A673 (cell line): ENCODE data around the gene MYO18B. TPM values are rescaled to one million over a fixed set of nuclear protein-coding genes. Genes with fewer than 3 reads are reported as not detected.

Experiments
- Bru-seq: library from RNA; stranded (reverse); fragments of 400-500 nt; gene quantifications from one replicate; lab custom pipeline; 2021; lab: Mats Ljungman, UMichigan
- BruChase-seq, 2 experiments: library from RNA; stranded (reverse); fragments of 400-500 nt; gene quantifications; one replicate each; lab custom pipeline; 2021; lab: Mats Ljungman, UMichigan
- BruUV-seq: library from RNA; stranded (reverse); fragments of 400-500 nt; replicated peaks from 2 replicates; lab custom pipeline; 2021; lab: Mats Ljungman, UMichigan
- CTCF ChIA-PET: fragments of 300-600 bp; sonication (Branson Sonifier 250); formaldehyde crosslinking; loops from one replicate; lab custom pipeline; 2022; ENCODE audit warnings: antibody characterized with exemption; lab: Charles Lee
- POLR2A ChIA-PET: fragments of 300-600 bp; sonication (Branson Sonifier 250); formaldehyde crosslinking; loops from one replicate; lab custom pipeline; 2022; ENCODE audit warnings: antibody characterized with exemption; ENCODE audit not compliant: low non-redundant PET; lab: Charles Lee
- DNase-seq: peaks from one replicate; pipeline ENCODE4 v3.0.0-alpha.2; 2015; ENCODE audit warnings: low spot score
- H3K27ac ChIP-seq: fragments of 200-600 bp; sonication (generic); 2 replicates; pipeline ENCODE4 v1.5.1; 2016; ENCODE audit warnings: mixed run types, low read depth, mild to moderate bottlenecking, mixed read lengths, antibody characterized with exemption, low read length; ENCODE audit not compliant: poor library complexity, severe bottlenecking
- H3K27me3 ChIP-seq: fragments of 200-600 bp; sonication (generic); replicated peaks from 2 replicates; pipeline ENCODE4 v1.6.1; 2017; ENCODE audit warnings: mixed run types, low read depth, mild to moderate bottlenecking, mixed read lengths, antibody characterized with exemption, low read length; ENCODE audit not compliant: insufficient read depth, poor library complexity
- H3K36me3 ChIP-seq: fragments of 200-600 bp; sonication (generic); 2 replicates; pipeline ENCODE4 v1.6.1; 2016; ENCODE audit warnings: mixed run types, mild to moderate bottlenecking, mixed read lengths, antibody characterized with exemption, low read length; ENCODE audit not compliant: insufficient read depth, poor library complexity, severe bottlenecking
- H3K4me1 ChIP-seq: fragments of 200-600 bp; sonication (generic); 2 replicates; pipeline ENCODE4 v1.6.1; 2017; ENCODE audit warnings: mixed run types, mild to moderate bottlenecking, mixed read lengths, antibody characterized with exemption, low read length; ENCODE audit not compliant: insufficient read depth, poor library complexity, severe bottlenecking
- H3K4me3 ChIP-seq: fragments of 200-600 bp; sonication (generic); 2 replicates; pipeline ENCODE4 v1.5.1; 2016; ENCODE audit warnings: low read depth, mixed run types, mild to moderate bottlenecking, mixed read lengths, low read length; ENCODE audit not compliant: poor library complexity, severe bottlenecking
- H3K9me3 ChIP-seq: fragments of 200-600 bp; sonication (generic); 2 replicates; pipeline ENCODE4 v1.6.1; 2016; ENCODE audit warnings: mixed run types, low read depth, mild to moderate bottlenecking, mixed read lengths, antibody characterized with exemption, low read length; ENCODE audit not compliant: poor library complexity, severe bottlenecking
- CTCF ChIP-seq: fragments of 300-800, 200-600 bp; sonication (generic); conservative IDR thresholded peaks from 2 replicates; pipeline ENCODE4 v1.5.1; 2017; ENCODE audit warnings: low read depth, mild to moderate bottlenecking, antibody characterized with exemption, low read length, moderate library complexity, mixed read lengths
- EZH2 ChIP-seq: fragments of 200-600 bp; sonication (generic); IDR thresholded peaks from 2 replicates; pipeline ENCODE4 v1.6.1; 2017; ENCODE audit warnings: borderline replicate concordance, low read depth, mild to moderate bottlenecking, mixed read lengths, antibody characterized with exemption, low read length; ENCODE audit not compliant: poor library complexity, severe bottlenecking
- intact Hi-C: fragments of 100-400 bp; cut with micrococcal nuclease; formaldehyde crosslinking; loops from one replicate; pipeline ENCODE4 v1.10.0; 2022; ENCODE audit not compliant: unreplicated experiment
- long read RNA-seq: library from polyadenylated mRNA; stranded (forward); transcript quantifications from one replicate; pipeline ENCODE4 v2.0.0, GENCODE V29; 2022
- total RNA-seq: library from RNA; stranded (reverse); gene quantifications from 2 replicates; pipeline ENCODE4 v1.2.3, GENCODE V29; 2021

The MYO18B gene
- total RNA-seq (0.15 TPM in 1 of 2 replicates, not detected in the other), Bru-seq, nascent RNA (percentile 7 among the genes with signal in this experiment), BruChase-seq, experiment 1, labeled RNA remaining after a 2-hour chase (percentile 5 among the genes with signal in this experiment), BruChase-seq, experiment 2, labeled RNA remaining after a 6-hour chase (percentile 5 among the genes with signal in this experiment)
- long read RNA-seq = 0 reads

- Histone ChIP-seq H3K27ac (no peak within 1 kb of the TSS), H3K9me3 (no peaks in the 10 kb centered on the region), H3K4me1 (no peaks in the 10 kb centered on the region), H3K4me3 (no peak within 1 kb of the TSS), H3K36me3 (no peaks in the 10 kb centered on the region), H3K27me3 (no peaks in the 10 kb centered on the region)
- intact Hi-C loops = no loop called here
- ChIA-PET POLR2A (no interaction called here), CTCF (no interaction called here)
- DNase-seq = no peak
- no peak for TF ChIP-seq CTCF
- no peak for TF ChIP-seq EZH2
- no TSS peak for BruUV-seq
Observed at GRCh38 chr22:25741692-25742626, at the start of gene MYO18B. Gene MYO18B (plus strand): TSS chr22:25742188. CDS start chr22:25761093, 18,905 bp downstream.

GRCh38 chr22:25692397-25693267, 49.4 kb upstream of the MYO18B start:
- ChIA-PET POLR2A (no interaction called here), CTCF (no interaction called here)
- Histone ChIP-seq H3K4me1 (no peaks in the 10 kb centered on the region), H3K36me3 (no peaks in the 10 kb centered on the region), H3K9me3 (no peaks in the 10 kb centered on the region), H3K27me3 (no peaks in the 10 kb centered on the region), H3K4me3 (no peak overlapping the region), H3K27ac (no peak overlapping the region)
- TF ChIP-seq EZH2 (no peak), CTCF (no peak)
- DNase-seq = no peak
- no TSS peak for BruUV-seq
- intact Hi-C loops = no loop called here

GRCh38 chr22:25693268-25693565, 48.8 kb upstream of the MYO18B start:
- DNase-seq = no peak
- ChIA-PET POLR2A (no interaction called here), CTCF (no interaction called here)
- Histone ChIP-seq H3K4me3 (no peak overlapping the region), H3K27me3 (no peaks in the 10 kb centered on the region), H3K9me3 (no peaks in the 10 kb centered on the region), H3K36me3 (no peaks in the 10 kb centered on the region), H3K27ac (no peak overlapping the region), H3K4me1 (no peaks in the 10 kb centered on the region)
- no TSS peak for BruUV-seq
- TF ChIP-seq EZH2 (no peak), CTCF (no peak)
- intact Hi-C loops = no loop called here
